ENCODE measurements around the gene LILRB5.
"Not testable (repeated sequence)": the region's sequence is repeated elsewhere in the genome, so short reads cannot be mapped to it uniquely, and the experiment has no call there.

The LILRB5 gene

DNA sequence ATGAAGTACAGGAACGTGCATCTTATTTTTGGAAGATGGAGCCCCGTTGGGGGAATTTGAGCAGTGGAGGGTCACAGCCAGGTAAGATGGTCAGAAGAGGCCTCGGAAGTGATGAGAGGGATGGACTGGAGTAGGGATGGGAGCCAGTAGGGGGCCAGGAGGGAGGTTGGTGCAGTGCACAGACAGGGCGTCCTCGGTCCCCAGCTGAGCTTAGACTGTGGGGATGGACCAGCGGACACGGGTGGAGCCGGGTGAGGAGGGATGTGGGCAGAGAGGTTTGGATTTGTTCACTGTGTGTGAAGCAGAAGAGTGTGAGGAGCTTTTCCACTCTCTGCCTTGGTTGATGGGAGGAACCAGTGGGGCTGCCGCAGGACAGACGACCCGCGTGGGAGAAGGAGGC, 45.8 kb downstream of the LILRB5 start:
- no peak for DNase-seq (ENCODE audit: low read depth)

GRCh38 chr19:54209811-54210494, 47.1 kb downstream of the LILRB5 start:
- DNase-seq (ENCODE audit: low read depth) = peak; percentile 95

- no peak for DNase-seq (ENCODE audit: low read depth)
Measured at GRCh38 chr19:54209058-54209810, 47.8 kb downstream of the LILRB5 start.

DNA sequence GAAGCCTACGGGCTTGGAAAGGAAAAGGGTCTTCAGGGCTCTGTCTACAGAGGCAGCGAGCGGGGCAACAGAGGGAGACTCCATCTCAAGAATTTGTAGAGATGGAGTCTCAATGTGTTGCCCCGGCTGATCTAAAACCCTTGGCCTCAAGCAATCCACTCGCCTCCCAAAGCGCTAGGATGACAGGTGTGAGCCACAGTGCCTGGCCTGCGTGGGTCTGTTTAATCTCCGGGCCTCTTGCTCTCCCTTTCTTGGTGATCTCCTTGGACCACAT, 48.4 kb downstream of the LILRB5 start:
- DNase-seq (ENCODE audit: low read depth) = no peak

- peak; percentile 72 for DNase-seq (ENCODE audit: low read depth)
Measured at GRCh38 chr19:54207983-54208783, 48.9 kb downstream of the LILRB5 start.

DNA sequence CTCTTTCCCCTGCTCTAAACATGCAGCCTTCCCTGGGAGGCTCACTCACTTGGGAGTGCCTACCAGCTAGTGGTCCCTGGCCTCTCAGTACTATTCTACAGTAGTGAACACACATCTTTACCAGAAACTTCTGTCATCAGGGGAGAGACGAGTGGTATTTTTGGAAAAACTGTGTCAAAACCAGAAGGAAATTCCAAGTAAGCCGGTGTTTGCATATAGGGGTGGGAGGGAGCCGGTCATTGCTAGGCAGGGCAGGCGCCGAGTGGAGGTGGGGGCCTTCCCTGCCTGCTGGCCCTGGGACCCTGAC, 49.4 kb downstream of the LILRB5 start:
- no peak for DNase-seq (ENCODE audit: low read depth)

- DNase-seq (ENCODE audit: low read depth) = not testable (repeated sequence)
Measured at GRCh38 chr19:54207193-54207592, 49.9 kb downstream of the LILRB5 start.

- DNase-seq (ENCODE audit: low read depth) = no peak
Measured at GRCh38 chr19:54206831-54207177, 50.3 kb downstream of the LILRB5 start.

GRCh38 chr19:54206030-54206830, 50.8 kb downstream of the LILRB5 start:
- no peak for DNase-seq (ENCODE audit: low read depth)

DNA sequence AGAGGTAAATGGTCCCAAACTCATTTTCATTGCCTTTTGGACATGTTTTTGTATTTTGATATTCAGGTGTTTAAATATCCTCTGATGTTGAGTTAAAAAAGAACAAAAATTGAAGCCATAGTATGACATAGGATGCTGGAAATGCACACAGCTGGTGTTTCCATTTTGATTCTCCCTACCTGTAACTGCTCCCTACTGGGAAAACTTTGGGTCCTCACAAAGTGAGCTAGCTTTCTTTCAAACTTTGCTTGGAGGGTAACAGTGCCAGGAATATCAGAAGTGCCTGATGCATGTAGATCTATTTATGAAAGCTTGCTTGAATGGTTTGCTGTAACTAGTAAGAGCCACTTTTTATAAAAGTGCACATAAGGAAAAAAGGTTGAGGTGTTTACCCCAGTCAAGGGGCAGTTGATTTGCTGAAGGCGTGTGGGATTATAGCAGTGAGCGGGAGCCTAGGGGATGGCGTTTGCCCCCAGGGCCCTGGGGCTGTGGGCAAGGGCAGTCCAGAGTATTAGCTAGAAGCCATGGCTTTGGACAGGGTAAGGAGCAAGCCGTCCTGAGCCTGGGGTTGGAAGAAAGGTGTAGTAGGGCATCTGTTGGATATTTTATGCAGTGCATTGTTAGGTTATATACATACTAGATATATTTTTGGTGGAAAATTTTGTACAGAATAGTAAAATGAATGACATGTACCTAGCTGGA, 52.2 kb downstream of the LILRB5 start:
- DNase-seq (ENCODE audit: low read depth) = no peak

DNA sequence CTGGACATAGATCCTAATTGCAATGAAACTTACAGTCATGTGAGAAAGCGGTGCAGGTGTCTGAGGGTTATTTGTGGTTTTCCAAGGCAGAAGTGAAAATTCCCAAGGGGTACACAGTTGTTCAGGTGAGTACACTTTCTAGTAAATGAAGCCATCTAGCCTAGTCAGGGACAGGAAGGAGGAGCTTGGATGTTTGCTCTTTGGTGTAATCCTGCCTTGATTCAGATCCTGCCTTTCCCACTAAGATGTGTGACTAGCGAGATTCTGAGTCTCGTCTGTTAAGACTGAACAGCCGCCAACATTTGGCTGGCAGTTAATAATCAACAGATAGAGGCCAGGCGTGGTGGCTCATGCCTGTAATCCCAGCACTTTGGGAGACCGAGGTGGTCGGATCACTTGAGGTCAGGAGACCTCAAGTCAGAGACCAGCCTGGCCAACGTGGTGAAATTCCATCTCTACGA, 53.9 kb downstream of the LILRB5 start:
- no peak for DNase-seq (ENCODE audit: low read depth)

DNA sequence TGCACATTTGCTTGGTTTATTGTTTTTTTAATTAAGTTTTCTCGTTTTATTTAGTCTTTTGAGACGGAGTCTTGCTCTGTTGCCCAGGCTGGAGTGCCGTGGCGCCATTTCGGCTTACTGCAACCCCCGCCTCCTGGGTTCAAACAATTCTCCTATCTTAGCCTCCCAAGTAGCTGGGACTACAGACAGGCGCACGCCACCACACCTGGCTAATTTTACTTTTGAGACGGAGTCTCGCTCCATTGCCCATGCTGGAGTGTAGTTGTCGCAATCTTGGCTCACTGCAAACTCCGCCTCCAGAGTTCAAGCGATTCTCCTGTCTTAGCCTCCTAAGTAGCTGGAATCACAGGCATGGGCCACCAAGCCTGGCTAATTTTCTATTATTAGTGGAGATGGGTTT, 55.1 kb downstream of the LILRB5 start:
- no peak for DNase-seq (ENCODE audit: low read depth)

- DNase-seq (ENCODE audit: low read depth) = no peak
Measured at GRCh38 chr19:54201172-54201701, 55.8 kb downstream of the LILRB5 start.
